Measurements from ENCODE around the gene SLC45A2.
A peak's percentile ranks its signal among the peaks of the same experiment; 100 is the strongest.
"Not testable (repeated sequence)": the region's sequence is repeated elsewhere in the genome, so short reads cannot be mapped to it uniquely, and the experiment has no call there.

SLC45A2 gene

DNA sequence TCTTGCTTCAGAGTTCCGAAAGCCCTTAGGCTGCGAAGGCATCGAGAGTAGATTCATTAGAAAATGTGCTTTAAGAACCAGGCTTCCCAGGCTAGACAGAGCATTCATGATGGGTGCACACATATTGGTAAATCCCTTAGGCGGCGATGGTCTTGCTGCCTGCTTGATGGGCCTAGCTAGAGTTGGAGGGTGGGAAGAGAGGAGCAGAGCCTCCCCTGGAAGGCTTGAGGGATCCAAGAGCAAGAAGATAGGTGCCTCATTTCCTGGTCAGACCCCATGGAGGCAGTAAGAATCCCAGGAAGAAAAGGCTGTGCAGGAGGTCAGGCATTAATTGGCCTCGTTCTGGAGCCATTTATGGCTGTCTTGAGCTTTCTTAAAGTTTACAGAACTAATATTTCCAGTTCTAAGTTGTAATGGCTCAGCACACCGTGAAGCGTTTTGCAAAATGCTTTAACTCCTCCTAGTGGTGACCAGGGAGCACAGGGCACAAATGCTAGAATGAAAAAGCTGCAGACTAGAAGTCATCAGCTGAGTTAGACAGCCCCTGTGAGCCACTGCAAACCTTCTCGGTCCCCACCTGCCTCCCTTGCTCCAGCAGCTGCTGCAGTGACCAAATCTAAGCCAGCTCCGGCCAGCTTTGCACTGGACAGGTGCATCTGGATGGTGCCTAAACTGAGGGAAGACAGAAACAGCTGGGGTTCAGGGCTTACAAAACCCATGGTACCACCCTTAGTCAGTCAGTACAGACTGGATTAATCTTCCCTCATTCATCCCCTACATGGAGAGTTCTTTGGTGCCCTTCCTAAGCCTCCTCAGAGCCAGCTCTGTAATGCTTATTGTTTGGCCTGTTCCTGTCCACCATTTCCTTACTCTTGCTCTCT is 14.7 kb downstream of the SLC45A2 start:
- DNase-seq (ENCODE audit: low read depth, low spot score): peak; percentile 67

- no peak for DNase-seq (ENCODE audit: low read depth, low spot score)
Measured at GRCh38 chr5:33968211-33969005, 16.1 kb downstream of the SLC45A2 start.

GRCh38 chr5:33966805-33967204 is 17.7 kb downstream of the SLC45A2 start:
- no peak for DNase-seq (ENCODE audit: low read depth, low spot score)

- no peak for DNase-seq (ENCODE audit: low read depth, low spot score)
Measured at GRCh38 chr5:33964132-33964700, 20.3 kb downstream of the SLC45A2 start.

GRCh38 chr5:33958176-33958575 is 26.3 kb downstream of the SLC45A2 start:
- no peak for DNase-seq (ENCODE audit: low read depth, low spot score)

- DNase-seq (ENCODE audit: low read depth, low spot score): no peak
Measured at GRCh38 chr5:33957577-33958150, 26.8 kb downstream of the SLC45A2 start.

DNA sequence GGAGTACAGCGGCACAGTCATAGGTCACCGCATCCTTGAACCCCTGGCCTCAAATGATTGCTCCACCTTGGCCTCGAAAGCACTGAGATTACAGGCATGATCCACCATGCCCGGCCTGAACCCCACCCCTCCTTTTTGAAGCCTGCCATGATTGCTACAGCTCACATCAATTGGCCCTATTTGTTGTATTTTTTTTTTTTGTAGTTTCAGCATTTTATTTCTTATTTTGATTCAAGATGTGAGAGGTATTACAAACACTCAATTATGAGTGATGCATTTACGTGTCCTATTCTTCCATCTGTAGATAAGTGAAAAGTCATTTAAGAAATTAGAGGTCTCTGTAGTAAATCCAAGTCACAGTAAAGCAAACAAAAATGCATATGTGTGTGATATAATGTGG is 32.3 kb downstream of the SLC45A2 start:
- DNase-seq (ENCODE audit: low read depth, low spot score): not testable (repeated sequence)

- no peak for DNase-seq (ENCODE audit: low read depth, low spot score)
Measured at GRCh38 chr5:33944543-33945132, 39.9 kb downstream of the SLC45A2 start.

GRCh38 chr5:33941090-33941489 is 43.4 kb downstream of the SLC45A2 start:
- no peak for DNase-seq (ENCODE audit: low read depth, low spot score)

DNA sequence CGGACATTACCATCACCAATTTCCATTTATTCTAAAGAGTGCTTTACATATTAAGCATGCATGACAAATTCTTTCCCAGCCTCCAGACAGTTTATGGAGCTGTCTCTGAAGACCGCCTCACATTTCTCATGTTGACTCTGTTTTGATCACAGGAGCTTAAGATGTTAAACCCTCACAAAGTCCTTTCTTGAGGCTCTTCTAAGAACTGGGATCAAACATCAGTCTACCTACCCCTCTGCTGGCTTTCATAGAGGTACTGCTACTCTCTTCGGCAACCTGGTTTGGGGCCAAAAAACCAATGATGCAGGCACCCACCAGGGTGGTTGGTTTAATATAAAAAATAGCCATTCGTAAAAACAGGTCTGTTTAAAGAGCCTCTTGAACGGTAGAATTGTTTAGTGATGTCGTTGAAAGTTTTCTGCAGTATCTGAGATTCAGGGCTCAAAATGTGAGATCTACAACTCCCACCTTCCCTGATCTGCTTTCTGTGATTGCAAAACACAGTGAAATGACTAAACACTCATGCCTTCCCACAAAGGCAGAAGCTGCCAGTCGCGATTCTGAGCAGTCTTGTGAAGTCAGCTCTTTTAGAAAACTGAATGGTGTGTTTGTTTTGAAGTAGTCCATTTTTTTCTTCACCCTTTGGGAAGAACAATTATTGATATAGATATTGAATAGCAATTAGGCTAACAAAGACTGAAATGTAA is 44.8 kb downstream of the SLC45A2 start:
- DNase-seq (ENCODE audit: low read depth, low spot score): no peak

GRCh38 chr5:33938881-33939280 is 45.6 kb downstream of the SLC45A2 start:
- no peak for DNase-seq (ENCODE audit: low read depth, low spot score)

DNA sequence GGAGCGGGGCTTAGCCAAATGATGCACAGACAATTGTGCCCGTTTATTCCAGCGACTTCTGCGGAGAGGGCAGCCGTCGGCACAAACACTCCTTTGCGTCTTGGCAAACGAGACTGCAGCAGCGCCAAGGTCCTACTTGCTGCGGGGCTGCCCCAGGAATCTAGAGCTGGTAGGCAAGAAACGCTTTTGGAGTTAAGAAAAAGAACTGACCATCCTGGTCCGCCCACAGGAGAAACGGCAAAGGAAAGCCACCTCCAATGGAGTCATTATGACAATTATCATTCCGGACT is 46.0 kb downstream of the SLC45A2 start:
- no peak for DNase-seq (ENCODE audit: low read depth, low spot score)

DNA sequence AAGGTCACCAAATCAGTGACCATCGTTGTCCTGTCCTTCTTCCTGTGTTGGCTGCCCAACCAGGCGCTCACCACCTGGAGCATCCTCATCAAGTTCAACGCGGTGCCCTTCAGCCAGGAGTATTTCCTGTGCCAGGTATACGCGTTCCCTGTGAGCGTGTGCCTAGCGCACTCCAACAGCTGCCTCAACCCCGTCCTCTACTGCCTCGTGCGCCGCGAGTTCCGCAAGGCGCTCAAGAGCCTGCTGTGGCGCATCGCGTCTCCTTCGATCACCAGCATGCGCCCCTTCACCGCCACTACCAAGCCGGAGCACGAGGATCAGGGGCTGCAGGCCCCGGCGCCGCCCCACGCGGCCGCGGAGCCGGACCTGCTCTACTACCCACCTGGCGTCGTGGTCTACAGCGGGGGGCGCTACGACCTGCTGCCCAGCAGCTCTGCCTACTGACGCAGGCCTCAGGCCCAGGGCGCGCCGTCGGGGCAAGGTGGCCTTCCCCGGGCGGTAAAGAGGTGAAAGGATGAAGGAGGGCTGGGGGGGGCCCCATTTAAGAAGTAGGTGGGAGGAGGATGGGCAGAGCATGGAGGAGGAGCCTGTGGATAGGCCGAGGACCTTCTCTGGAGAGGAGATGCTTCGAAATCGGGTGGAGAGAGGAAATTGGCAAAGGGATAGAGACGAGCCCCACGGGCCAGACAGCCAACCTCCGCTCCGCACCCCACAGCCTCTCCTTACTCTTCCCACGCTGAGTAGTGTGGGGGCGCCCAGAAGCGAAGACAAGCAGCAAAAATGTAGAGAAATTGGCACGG is 46.6 kb downstream of the SLC45A2 start:
- no peak for DNase-seq (ENCODE audit: low read depth, low spot score)

- DNase-seq (ENCODE audit: low read depth, low spot score): no peak
Measured at GRCh38 chr5:33937017-33937706, 47.3 kb downstream of the SLC45A2 start.

DNA sequence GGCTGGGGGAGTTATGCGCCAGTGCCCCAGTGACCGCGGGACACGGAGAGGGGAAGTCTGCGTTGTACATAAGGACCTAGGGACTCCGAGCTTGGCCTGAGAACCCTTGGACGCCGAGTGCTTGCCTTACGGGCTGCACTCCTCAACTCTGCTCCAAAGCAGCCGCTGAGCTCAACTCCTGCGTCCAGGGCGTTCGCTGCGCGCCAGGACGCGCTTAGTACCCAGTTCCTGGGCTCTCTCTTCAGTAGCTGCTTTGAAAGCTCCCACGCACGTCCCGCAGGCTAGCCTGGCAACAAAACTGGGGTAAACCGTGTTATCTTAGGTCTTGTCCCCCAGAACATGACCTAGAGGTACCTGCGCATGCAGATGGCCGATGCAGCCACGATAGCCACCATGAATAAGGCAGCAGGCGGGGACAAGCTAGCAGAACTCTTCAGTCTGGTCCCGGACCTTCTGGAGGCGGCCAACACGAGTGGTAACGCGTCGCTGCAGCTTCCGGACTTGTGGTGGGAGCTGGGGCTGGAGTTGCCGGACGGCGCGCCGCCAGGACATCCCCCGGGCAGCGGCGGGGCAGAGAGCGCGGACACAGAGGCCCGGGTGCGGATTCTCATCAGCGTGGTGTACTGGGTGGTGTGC is 48.0 kb downstream of the SLC45A2 start, which contains the start of gene RXFP3:
Gene RXFP3 (plus strand): TSS at position 6 of the 636 bp plus-strand sequence. CDS start 355 bp downstream, at position 361.
- DNase-seq (ENCODE audit: low read depth, low spot score): peak; percentile 64

- peak; percentile 89 for DNase-seq (ENCODE audit: low read depth, low spot score)
Measured at GRCh38 chr5:33936004-33936380, 48.5 kb downstream of the SLC45A2 start.

DNA sequence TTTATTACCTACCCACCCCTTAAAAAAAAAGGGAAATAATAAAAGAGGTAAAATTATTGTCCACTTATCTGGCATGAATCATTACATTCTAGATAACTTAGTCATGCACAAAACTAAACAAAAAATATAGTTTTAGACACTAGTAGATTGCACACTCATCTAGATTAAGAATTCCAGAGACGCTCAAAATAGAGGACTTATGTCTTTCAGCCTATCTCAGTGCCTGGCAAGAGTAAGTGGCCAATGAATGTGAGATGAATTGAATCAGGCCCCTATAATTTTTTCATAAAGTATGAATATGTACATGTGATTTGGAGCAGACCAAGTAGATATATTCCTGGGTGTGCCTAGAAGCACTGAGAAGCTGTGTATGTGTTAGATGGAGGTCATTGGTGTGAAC is 50.3 kb downstream of the SLC45A2 start:
- DNase-seq (ENCODE audit: low read depth, low spot score): no peak

DNA sequence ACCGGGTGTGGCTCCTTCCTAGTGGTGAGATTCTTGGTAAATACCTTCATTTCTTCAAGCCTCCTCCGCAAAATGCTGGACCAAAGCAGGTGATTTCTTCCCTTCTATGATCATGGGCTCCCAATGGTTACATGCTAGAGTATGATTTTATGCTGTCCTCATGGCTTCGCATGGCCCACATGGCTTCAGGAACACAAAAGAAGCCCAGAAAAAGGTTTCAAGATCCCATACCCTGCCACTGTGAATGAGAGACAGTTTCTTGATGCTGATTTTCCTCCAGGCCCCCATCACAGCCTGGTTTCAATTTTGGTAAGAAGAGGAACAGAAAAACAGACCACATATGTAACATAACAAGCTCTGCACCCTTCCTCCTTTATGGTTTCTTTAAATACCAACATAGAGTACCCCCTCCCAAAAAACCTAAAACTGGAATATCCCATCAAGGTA is 50.7 kb downstream of the SLC45A2 start:
- no peak for DNase-seq (ENCODE audit: low read depth, low spot score)

GRCh38 chr5:33931136-33931535 is 53.4 kb downstream of the SLC45A2 start:
- DNase-seq (ENCODE audit: low read depth, low spot score): no peak

Measured in astrocyte of the hippocampus (primary cell).